Natural killer cell treated with Interleukin-12 subunit alpha and Interleukin-12 subunit beta and Interleukin-15 and Interleukin-18, amount 100 ng/mL, for 72 hours (primary cell): ENCODE results near the gene SPDYE18. TPM values are rescaled to one million over a fixed set of nuclear protein-coding genes. Genes with fewer than 3 reads are reported as not detected.
"Not testable (repeated sequence)": the region's sequence is repeated elsewhere in the genome, so short reads cannot be mapped to it uniquely, and the experiment has no call there.

Source experiments
- ATAC-seq, 2 donors: fragments of 150-1000 bp; cut with Tn5 transposase in 1 of 2; sonication (Bioruptor Pico), chemical (Tn5 transposase) in 1 of 2; 2 replicates each; pipeline ENCODE4 v1.10.0; 2021
- DNase-seq: peaks from one replicate; pipeline ENCODE4 v3.0.0; 2022; ENCODE audit warnings: low spot score
- H3K27ac Mint-ChIP-seq, 2 donors: 1 replicate in 1 of 2; 2 replicates in 1 of 2; pipeline ENCODE4 v1.8.0; 2022; ENCODE audit warnings: mixed read lengths in 2 of 2, mild to moderate bottlenecking in 1 of 2, moderate library complexity in 1 of 2
- H3K27me3 Mint-ChIP-seq, 2 donors: 1 replicate in 1 of 2; 2 replicates in 1 of 2; pipeline ENCODE4 v1.8.0; 2022; ENCODE audit warnings: mixed read lengths in 2 of 2
- H3K36me3 Mint-ChIP-seq: one replicate; pipeline ENCODE4 v1.8.0; 2022; ENCODE audit warnings: mixed read lengths
- H3K4me1 Mint-ChIP-seq, 2 donors: 1 replicate in 1 of 2; 2 replicates in 1 of 2; pipeline ENCODE4 v1.8.0; 2022; ENCODE audit warnings: low read depth in 2 of 2, mixed read lengths in 2 of 2, mild to moderate bottlenecking in 1 of 2
- H3K4me3 Mint-ChIP-seq: one replicate; pipeline ENCODE4 v1.8.0; 2022; ENCODE audit warnings: mixed read lengths
- H3K9me3 Mint-ChIP-seq: 2 replicates; pipeline ENCODE4 v1.8.0; 2022; ENCODE audit warnings: mixed read lengths
- total RNA-seq, 2 donors: library from RNA; stranded (reverse); gene quantifications; one replicate each; pipeline ENCODE4 v1.2.3, GENCODE V29; 2022

Gene SPDYE18
- total RNA-seq: under 1 TPM in 1 of 2 donors, not detected in 1; 0.45 TPM

- H3K9me3 Mint-ChIP-seq, H3K4me1 Mint-ChIP-seq, H3K36me3 Mint-ChIP-seq, H3K27ac Mint-ChIP-seq, DNase-seq, H3K27me3 Mint-ChIP-seq, H3K4me3 Mint-ChIP-seq: not testable (repeated sequence)
- peak in 1 of 2 donors; percentile 46 for ATAC-seq
Observed at GRCh38 chr7:77062557-77062956, at the start of gene SPDYE18. SPDYE18 (minus strand) TSS chr7:77062558; CDS start chr7:77060512, 2,046 bp downstream.

GRCh38 chr7:77108362-77108761 is 46.0 kb upstream of the SPDYE18 start:
- not testable (repeated sequence) for H3K36me3 Mint-ChIP-seq, ATAC-seq, H3K4me1 Mint-ChIP-seq, H3K27me3 Mint-ChIP-seq, H3K9me3 Mint-ChIP-seq, DNase-seq, H3K4me3 Mint-ChIP-seq, H3K27ac Mint-ChIP-seq

- H3K36me3 Mint-ChIP-seq, H3K27ac Mint-ChIP-seq, ATAC-seq, H3K9me3 Mint-ChIP-seq, DNase-seq, H3K4me1 Mint-ChIP-seq, H3K4me3 Mint-ChIP-seq, H3K27me3 Mint-ChIP-seq: not testable (repeated sequence)
Observed at GRCh38 chr7:77107659-77108058, 45.3 kb upstream of the SPDYE18 start.

- H3K9me3 Mint-ChIP-seq, H3K4me1 Mint-ChIP-seq, H3K4me3 Mint-ChIP-seq, ATAC-seq, H3K27me3 Mint-ChIP-seq, H3K27ac Mint-ChIP-seq, DNase-seq, H3K36me3 Mint-ChIP-seq: not testable (repeated sequence)
Observed at GRCh38 chr7:77105904-77106303, 43.5 kb upstream of the SPDYE18 start.

- not testable (repeated sequence) for DNase-seq, ATAC-seq, H3K36me3 Mint-ChIP-seq, H3K4me1 Mint-ChIP-seq, H3K9me3 Mint-ChIP-seq, H3K27ac Mint-ChIP-seq, H3K27me3 Mint-ChIP-seq, H3K4me3 Mint-ChIP-seq
Observed at GRCh38 chr7:77102671-77103070, 40.3 kb upstream of the SPDYE18 start.

- ATAC-seq, H3K9me3 Mint-ChIP-seq, H3K27me3 Mint-ChIP-seq, DNase-seq, H3K27ac Mint-ChIP-seq, H3K4me3 Mint-ChIP-seq, H3K4me1 Mint-ChIP-seq, H3K36me3 Mint-ChIP-seq: not testable (repeated sequence)
Observed at GRCh38 chr7:77101187-77101586, 38.8 kb upstream of the SPDYE18 start.

GRCh38 chr7:77100501-77100900 is 38.1 kb upstream of the SPDYE18 start:
- DNase-seq, H3K36me3 Mint-ChIP-seq, ATAC-seq, H3K4me3 Mint-ChIP-seq, H3K9me3 Mint-ChIP-seq, H3K4me1 Mint-ChIP-seq, H3K27ac Mint-ChIP-seq, H3K27me3 Mint-ChIP-seq: not testable (repeated sequence)

GRCh38 chr7:77092301-77092700 is 29.9 kb upstream of the SPDYE18 start:
- not testable (repeated sequence) for H3K4me3 Mint-ChIP-seq, DNase-seq, H3K27me3 Mint-ChIP-seq, H3K27ac Mint-ChIP-seq, H3K4me1 Mint-ChIP-seq, ATAC-seq, H3K36me3 Mint-ChIP-seq, H3K9me3 Mint-ChIP-seq

GRCh38 chr7:77082192-77082591 is 19.8 kb upstream of the SPDYE18 start:
- H3K9me3 Mint-ChIP-seq, H3K27me3 Mint-ChIP-seq, H3K36me3 Mint-ChIP-seq, H3K4me1 Mint-ChIP-seq, H3K27ac Mint-ChIP-seq, ATAC-seq, H3K4me3 Mint-ChIP-seq, DNase-seq: not testable (repeated sequence)

GRCh38 chr7:77080236-77080635 is 17.9 kb upstream of the SPDYE18 start:
- not testable (repeated sequence) for H3K27ac Mint-ChIP-seq, ATAC-seq, H3K36me3 Mint-ChIP-seq, H3K9me3 Mint-ChIP-seq, H3K27me3 Mint-ChIP-seq, H3K4me3 Mint-ChIP-seq, DNase-seq, H3K4me1 Mint-ChIP-seq

- DNase-seq, H3K27ac Mint-ChIP-seq, H3K4me1 Mint-ChIP-seq, H3K9me3 Mint-ChIP-seq, ATAC-seq, H3K36me3 Mint-ChIP-seq, H3K4me3 Mint-ChIP-seq, H3K27me3 Mint-ChIP-seq: not testable (repeated sequence)
Observed at GRCh38 chr7:77079624-77080023, 17.3 kb upstream of the SPDYE18 start.

GRCh38 chr7:77079112-77079511 is 16.8 kb upstream of the SPDYE18 start:
- DNase-seq, H3K27ac Mint-ChIP-seq, H3K4me1 Mint-ChIP-seq, H3K4me3 Mint-ChIP-seq, H3K27me3 Mint-ChIP-seq, H3K36me3 Mint-ChIP-seq, H3K9me3 Mint-ChIP-seq, ATAC-seq: not testable (repeated sequence)

- H3K4me1 Mint-ChIP-seq, ATAC-seq, H3K27ac Mint-ChIP-seq, H3K27me3 Mint-ChIP-seq, H3K36me3 Mint-ChIP-seq, DNase-seq, H3K9me3 Mint-ChIP-seq, H3K4me3 Mint-ChIP-seq: not testable (repeated sequence)
Observed at GRCh38 chr7:77077060-77077459, 14.7 kb upstream of the SPDYE18 start.

- not testable (repeated sequence) for H3K27ac Mint-ChIP-seq, ATAC-seq, H3K4me1 Mint-ChIP-seq, H3K4me3 Mint-ChIP-seq, H3K9me3 Mint-ChIP-seq, H3K27me3 Mint-ChIP-seq, H3K36me3 Mint-ChIP-seq, DNase-seq
Observed at GRCh38 chr7:77074786-77075396, 12.5 kb upstream of the SPDYE18 start.

GRCh38 chr7:77071108-77071507 is 8.8 kb upstream of the SPDYE18 start:
- not testable (repeated sequence) for H3K36me3 Mint-ChIP-seq, ATAC-seq, H3K27ac Mint-ChIP-seq

More at GRCh38 chr7:77071108-77071507, 8.8 kb upstream of the SPDYE18 start:
- not testable (repeated sequence) for H3K9me3 Mint-ChIP-seq, DNase-seq, H3K27me3 Mint-ChIP-seq, H3K4me1 Mint-ChIP-seq, H3K4me3 Mint-ChIP-seq
